Neural crest cell (in vitro differentiated cells): ENCODE data around the gene ETV1. TPM values are rescaled to one million over a fixed set of nuclear protein-coding genes. Genes with fewer than 3 reads are reported as not detected.

Source experiments
- DNase-seq: peaks from one replicate; pipeline ENCODE4 v3.0.0; 2021; ENCODE audit warnings: low read depth, mixed read lengths, low spot score
- H3K27ac Mint-ChIP-seq: one replicate; pipeline ENCODE4 v1.8.0; 2021; ENCODE audit warnings: mild to moderate bottlenecking, mixed read lengths; ENCODE audit not compliant: unreplicated experiment
- H3K27me3 Mint-ChIP-seq: 2 replicates; pipeline ENCODE4 v1.8.0; 2021; ENCODE audit warnings: low read depth, mild to moderate bottlenecking, mixed read lengths
- H3K36me3 Mint-ChIP-seq: 2 replicates; pipeline ENCODE4 v1.8.0; 2021; ENCODE audit warnings: low read depth, mild to moderate bottlenecking, mixed read lengths
- H3K4me1 Mint-ChIP-seq: 2 replicates; pipeline ENCODE4 v1.8.0; 2021; ENCODE audit warnings: mixed read lengths
- H3K4me3 Mint-ChIP-seq: one replicate; pipeline ENCODE4 v1.8.0; 2021; ENCODE audit warnings: mild to moderate bottlenecking, mixed read lengths
- H3K9me3 Mint-ChIP-seq: 2 replicates; pipeline ENCODE4 v1.8.0; 2021; ENCODE audit warnings: mixed read lengths
- total RNA-seq: library from RNA; stranded (reverse); gene quantifications from 2 replicates; pipeline ENCODE4 v1.2.1, GENCODE V29; 2021
- TF ChIP-seq, protein P1 (sequence below): fragments of 200-600 bp; sonication (generic); conservative IDR thresholded peaks from 2 replicates; pipeline ENCODE4 v1.5.0; 2021; ENCODE audit warnings: antibody characterized with exemption, mild to moderate bottlenecking

Gene ETV1
- total RNA-seq, 1 donor from 2014 or later, result 89.4 TPM

- H3K27ac Mint-ChIP-seq, result no peak overlapping the region
- TF ChIP-seq, protein P1, sequence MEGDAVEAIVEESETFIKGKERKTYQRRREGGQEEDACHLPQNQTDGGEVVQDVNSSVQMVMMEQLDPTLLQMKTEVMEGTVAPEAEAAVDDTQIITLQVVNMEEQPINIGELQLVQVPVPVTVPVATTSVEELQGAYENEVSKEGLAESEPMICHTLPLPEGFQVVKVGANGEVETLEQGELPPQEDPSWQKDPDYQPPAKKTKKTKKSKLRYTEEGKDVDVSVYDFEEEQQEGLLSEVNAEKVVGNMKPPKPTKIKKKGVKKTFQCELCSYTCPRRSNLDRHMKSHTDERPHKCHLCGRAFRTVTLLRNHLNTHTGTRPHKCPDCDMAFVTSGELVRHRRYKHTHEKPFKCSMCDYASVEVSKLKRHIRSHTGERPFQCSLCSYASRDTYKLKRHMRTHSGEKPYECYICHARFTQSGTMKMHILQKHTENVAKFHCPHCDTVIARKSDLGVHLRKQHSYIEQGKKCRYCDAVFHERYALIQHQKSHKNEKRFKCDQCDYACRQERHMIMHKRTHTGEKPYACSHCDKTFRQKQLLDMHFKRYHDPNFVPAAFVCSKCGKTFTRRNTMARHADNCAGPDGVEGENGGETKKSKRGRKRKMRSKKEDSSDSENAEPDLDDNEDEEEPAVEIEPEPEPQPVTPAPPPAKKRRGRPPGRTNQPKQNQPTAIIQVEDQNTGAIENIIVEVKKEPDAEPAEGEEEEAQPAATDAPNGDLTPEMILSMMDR, result no peak
- H3K36me3 Mint-ChIP-seq, result peaks cover 29% of the 10 kb centered on the region
- H3K9me3 Mint-ChIP-seq, result no peaks in the 10 kb centered on the region
- peaks cover 15% of the 10 kb centered on the region for H3K4me1 Mint-ChIP-seq
- H3K4me3 Mint-ChIP-seq, result no peak overlapping the region
- no peaks in the 10 kb centered on the region for H3K27me3 Mint-ChIP-seq
- no peak for DNase-seq
These were observed 91.6 kb downstream of the ETV1 start for GRCh38 chr7:13897819-13898218.

DNA sequence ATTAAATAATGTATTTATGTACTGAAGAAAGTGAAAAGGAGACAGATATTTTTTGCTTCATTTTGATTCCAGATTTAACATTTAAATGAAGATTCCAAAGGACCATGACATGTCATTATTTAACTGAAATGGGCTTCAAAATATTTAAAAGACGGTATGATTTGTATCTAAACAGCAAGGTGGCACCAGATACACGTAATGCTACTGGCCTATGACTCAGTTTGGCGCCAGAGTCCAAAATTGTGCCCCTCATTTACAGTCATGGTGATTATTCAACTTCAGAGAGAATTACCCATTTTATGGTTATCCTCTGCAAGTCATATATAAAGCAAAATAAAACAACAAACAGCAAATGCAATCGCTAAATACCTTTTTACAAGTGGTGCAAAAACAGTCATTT is 94.5 kb downstream of the ETV1 start:
- Mint-ChIP-seq H3K4me1 (peaks cover 15% of the 10 kb centered on the region), H3K4me3 (no peak overlapping the region), H3K36me3 (peaks cover 25% of the 10 kb centered on the region), H3K27ac (no peak overlapping the region), H3K27me3 (no peaks in the 10 kb centered on the region), H3K9me3 (no peaks in the 10 kb centered on the region)
- TF ChIP-seq, protein P1, result no peak
- DNase-seq, result no peak

DNA sequence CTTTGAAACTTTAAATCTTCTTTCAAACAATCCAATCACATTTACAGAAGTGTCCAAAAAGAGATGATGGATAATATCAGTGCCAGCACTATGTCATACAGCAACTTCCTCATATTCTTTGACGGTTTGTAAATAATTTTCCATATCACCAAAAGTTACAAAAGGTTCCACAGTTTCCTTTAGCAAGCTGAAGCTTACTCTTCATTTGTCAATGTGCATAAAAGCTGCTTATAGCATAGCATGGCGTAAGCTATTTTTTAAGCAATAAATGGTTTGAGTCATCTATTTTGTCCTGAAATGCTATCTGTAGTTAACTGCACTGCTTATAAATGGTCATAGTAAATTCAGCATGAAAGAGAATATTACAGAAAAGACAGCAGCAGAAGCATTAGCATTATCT is 95.1 kb downstream of the ETV1 start:
- Mint-ChIP-seq H3K4me3 (no peak overlapping the region), H3K27ac (no peak overlapping the region), H3K4me1 (peaks cover 15% of the 10 kb centered on the region), H3K36me3 (peaks cover 22% of the 10 kb centered on the region), H3K9me3 (no peaks in the 10 kb centered on the region), H3K27me3 (no peaks in the 10 kb centered on the region)
- no peak for DNase-seq
- TF ChIP-seq, protein P1, result no peak

DNA sequence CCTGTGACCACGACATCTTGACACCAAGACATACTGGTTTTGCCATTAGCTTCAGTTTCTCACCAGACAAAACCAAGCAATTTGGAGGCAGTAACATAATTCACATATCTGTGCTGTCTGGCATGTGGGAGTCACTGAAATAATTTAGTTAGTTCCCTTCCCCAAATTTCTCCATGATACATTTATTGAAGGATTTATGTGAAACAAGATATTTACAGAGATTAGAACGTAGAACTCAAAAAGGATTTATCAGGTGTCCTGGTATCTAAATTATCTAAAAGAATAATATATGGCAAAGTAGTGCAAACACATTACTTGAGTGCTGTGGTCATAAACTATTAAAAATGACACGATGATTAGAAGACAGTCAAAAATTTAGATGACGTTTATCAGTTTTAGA is 98.7 kb downstream of the ETV1 start:
- no peak overlapping the region for H3K4me3 Mint-ChIP-seq
- H3K27ac Mint-ChIP-seq, result no peak overlapping the region
- no peaks in the 10 kb centered on the region for H3K4me1 Mint-ChIP-seq
- H3K36me3 Mint-ChIP-seq, result peaks cover 11% of the 10 kb centered on the region
- no peaks in the 10 kb centered on the region for H3K9me3 Mint-ChIP-seq
- TF ChIP-seq, protein P1, result no peak
- H3K27me3 Mint-ChIP-seq, result no peaks in the 10 kb centered on the region
- no peak for DNase-seq

DNA sequence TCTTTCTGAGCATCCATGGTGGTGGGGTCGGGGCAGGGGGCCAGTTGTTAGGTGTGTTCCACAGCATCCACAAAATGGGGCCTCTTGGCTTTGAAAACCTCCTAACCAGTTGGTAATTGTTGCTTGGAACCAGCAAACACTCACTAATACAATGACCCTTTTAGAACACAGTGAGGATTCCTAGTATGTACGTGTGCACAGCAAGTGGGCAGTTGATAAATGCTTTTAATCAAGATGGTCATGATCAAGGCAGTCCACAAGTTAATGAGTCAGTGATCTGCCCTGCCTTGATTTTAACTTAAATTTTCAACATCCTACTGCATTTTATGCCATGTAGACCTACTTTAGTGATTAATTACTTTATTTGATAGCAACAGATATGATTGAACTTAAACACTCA is 103.1 kb downstream of the ETV1 start:
- no peak for DNase-seq
- H3K27ac Mint-ChIP-seq, result no peak overlapping the region

More for the DNA sequence above, 103.1 kb downstream of the ETV1 start:
- TF ChIP-seq, protein P1, result no peak
- Mint-ChIP-seq H3K9me3 (no peaks in the 10 kb centered on the region), H3K36me3 (peaks cover 2% of the 10 kb centered on the region), H3K27me3 (no peaks in the 10 kb centered on the region), H3K4me3 (no peak overlapping the region), H3K4me1 (no peaks in the 10 kb centered on the region)
